Body of pancreas (tissue), 4 donors: ENCODE measurements around the gene SPPL2C. TPM values are rescaled to one million over a fixed set of nuclear protein-coding genes. Genes with fewer than 3 reads are reported as not detected.

Experiments used
- ATAC-seq: fragments of 150-250 bp; one replicate; pipeline ENCODE4 v1.9.1; 2016
- DNase-seq, 4 donors: peaks; one replicate each; pipeline ENCODE4 v3.0.0-alpha.2; 2019
- H3K27ac ChIP-seq, 4 donors: fragments of 200-600 bp; sonication (generic); 1 replicate in 3 of 4; 2 replicates in 1 of 4; pipeline versions ENCODE4 v1.5.1 to v1.6.1; 2016 to 2019; ENCODE audit warnings: mild to moderate bottlenecking in 1 of 4, mixed read lengths in 1 of 4, moderate library complexity in 1 of 4
- H3K27me3 ChIP-seq, 2 donors: fragments of 200-600 bp; sonication (generic); one replicate each; pipeline ENCODE4 v1.6.0; 2016; ENCODE audit warnings: mild to moderate bottlenecking in 1 of 2
- H3K36me3 ChIP-seq, 2 donors: fragments of 200-600 bp; sonication (generic); replicated peaks in 1 of 2; 2 replicates each; pipeline ENCODE4 v1.5.1; 2016; ENCODE audit warnings: low read depth in 2 of 2; ENCODE audit not compliant: insufficient read depth in 1 of 2
- H3K4me1 ChIP-seq: fragments of 200-600 bp; sonication (generic); one replicate; pipeline ENCODE4 v1.6.0; 2016
- H3K4me3 ChIP-seq, 2 donors: fragments of 200-600 bp; sonication (generic); 1 replicate in 1 of 2; 2 replicates in 1 of 2; pipeline ENCODE4 v1.5.1; 2016 to 2019
- H3K9me3 ChIP-seq, 3 donors: fragments of 200-600 bp; sonication (generic); 1 replicate in 2 of 3; 2 replicates in 1 of 3; pipeline ENCODE4 v1.5.1; 2016
- CTCF ChIP-seq, 7 experiments: fragments of 450-650 bp in 4 of 7; fragments of 200-600 bp in 3 of 7; sonication (generic) in 3 of 7; IDR thresholded peaks; one replicate each; pipeline ENCODE4 v1.5.1; 2016 to 2019; ENCODE audit warnings: antibody characterized with exemption in 7 of 7
- POLR2A ChIP-seq, 3 donors: fragments of 450-650 bp; IDR thresholded peaks; one replicate each; pipeline ENCODE4 v1.6.1; 2016; ENCODE audit warnings: antibody characterized with exemption in 3 of 3, mild to moderate bottlenecking in 2 of 3
- WGBS, 2 donors: methylation state at CpG; one replicate each; pipeline ENCODE4 v1.1.5; 2017; 5-methylcytosine and 5-hydroxymethylcytosine counted together
- intact Hi-C: fragments of 100-400 bp; cut with DNase I; formaldehyde crosslinking; loops from one replicate; pipeline ENCODE4 v1.15.1; 2023
- total RNA-seq, 2 donors: library from RNA; depleted of rRNA; stranded (reverse); fragments of >200 nt; gene quantifications; one replicate each; pipeline ENCODE4 v1.1.0, GENCODE V29; 2016

SPPL2C gene
- total RNA-seq, 2 donors from 2014 or later: not detected

- Histone ChIP-seq H3K4me3 (no peak overlapping the region), H3K27ac (no peak overlapping the region), H3K36me3 (no peaks in the 10 kb centered on the region), H3K9me3 (no peaks in the 10 kb centered on the region), H3K27me3 (no peaks in the 10 kb centered on the region), H3K4me1 (no peaks in the 10 kb centered on the region)
- 68 to 69% methylated on average over 5 to 10 of the region's 10 CpGs for WGBS, 2 donors
- no peak for TF ChIP-seq POLR2A (IDR thresholded peaks at IDR 0.05)
- no peak for ATAC-seq
- intact Hi-C loops: no loop called here
- DNase-seq: no peak
Measured at GRCh38 chr17:45823598-45823997, 21.1 kb upstream of the SPPL2C start.

GRCh38 chr17:45824475-45824874 lies 20.2 kb upstream of the SPPL2C start:
- H3K9me3 ChIP-seq: no peaks in the 10 kb centered on the region
- DNase-seq: no peak
- intact Hi-C loops: no loop called here
- ATAC-seq: no peak
- H3K4me1 ChIP-seq: no peaks in the 10 kb centered on the region
- no peak for TF ChIP-seq CTCF (IDR thresholded peaks at IDR 0.05)
- TF ChIP-seq POLR2A (IDR thresholded peaks at IDR 0.05): no peak
- H3K27ac ChIP-seq: no peak overlapping the region
- no peak overlapping the region for H3K4me3 ChIP-seq
- WGBS, 2 donors: 56 to 68% methylated on average over 4 to 7 of the region's 7 CpGs
- H3K36me3 ChIP-seq: no peaks in the 10 kb centered on the region
- no peaks in the 10 kb centered on the region for H3K27me3 ChIP-seq

GRCh38 chr17:45824901-45825492 lies 19.7 kb upstream of the SPPL2C start:
- DNase-seq (no peak), ATAC-seq (no peak)
- Histone ChIP-seq H3K9me3 (no peaks in the 10 kb centered on the region), H3K36me3 (no peaks in the 10 kb centered on the region), H3K27me3 (no peaks in the 10 kb centered on the region), H3K27ac (no peak overlapping the region), H3K4me1 (no peaks in the 10 kb centered on the region), H3K4me3 (no peak overlapping the region)
- WGBS, 2 donors: 34 to 67% methylated on average over 5 to 13 of the region's 13 CpGs
- TF ChIP-seq POLR2A (IDR thresholded peaks at IDR 0.05) (no peak), CTCF (IDR thresholded peaks at IDR 0.05) (no peak)
- intact Hi-C loops: no loop called here

- H3K27me3 ChIP-seq: no peaks in the 10 kb centered on the region
- intact Hi-C loops: no loop called here
Measured at GRCh38 chr17:45825792-45826191, 18.9 kb upstream of the SPPL2C start.

GRCh38 chr17:45826919-45827588 lies 17.6 kb upstream of the SPPL2C start:
- 72 to 80% methylated on average over 12 to 14 of the region's 16 CpGs for WGBS, 2 donors
- TF ChIP-seq CTCF (IDR thresholded peaks at IDR 0.05): no peak
- TF ChIP-seq POLR2A (IDR thresholded peaks at IDR 0.05): no peak
- intact Hi-C loops: no loop called here

More at GRCh38 chr17:45825792-45826191, 18.9 kb upstream of the SPPL2C start:
- no peak for ATAC-seq
- DNase-seq: no peak
- WGBS, 2 donors: 76 to 79% methylated on average over 11 to 14 of the region's 14 CpGs
- no peaks in the 10 kb centered on the region for H3K9me3 ChIP-seq
- no peaks in the 10 kb centered on the region for H3K4me1 ChIP-seq
- H3K36me3 ChIP-seq: no peaks in the 10 kb centered on the region
- no peak overlapping the region for H3K27ac ChIP-seq
- no peak overlapping the region for H3K4me3 ChIP-seq
- TF ChIP-seq POLR2A (IDR thresholded peaks at IDR 0.05): no peak
- no peak for TF ChIP-seq CTCF (IDR thresholded peaks at IDR 0.05)

More at GRCh38 chr17:45826919-45827588, 17.6 kb upstream of the SPPL2C start:
- H3K27ac ChIP-seq: no peak overlapping the region
- H3K9me3 ChIP-seq: no peaks in the 10 kb centered on the region
- no peak overlapping the region for H3K4me3 ChIP-seq
- no peaks in the 10 kb centered on the region for H3K27me3 ChIP-seq
- ATAC-seq (no peak), DNase-seq (no peak)
- no peaks in the 10 kb centered on the region for H3K4me1 ChIP-seq
- H3K36me3 ChIP-seq: no peaks in the 10 kb centered on the region
